Breast epithelium (tissue), 4 donors: ENCODE measurements around the gene CLRN1. TPM values are rescaled to one million over a fixed set of nuclear protein-coding genes. Genes with fewer than 3 reads are reported as not detected.

ENCODE experiments used
- DNase-seq, 2 donors: peaks; one replicate each; pipeline ENCODE4 v3.0.0-alpha.2; 2019; ENCODE audit warnings: low spot score in 2 of 2
- H3K27ac ChIP-seq, 2 donors: fragments of 200-600 bp; sonication (generic) in 1 of 2; one replicate each; pipeline ENCODE4 v1.5.1; 2016 to 2019; ENCODE audit warnings: mild to moderate bottlenecking in 1 of 2
- H3K27me3 ChIP-seq, 2 donors: fragments of 200-600 bp; sonication (generic) in 1 of 2; one replicate each; pipeline versions ENCODE4 v1.5.1 to v1.6.0; 2017 to 2019; ENCODE audit warnings: control low read depth in 1 of 2, mild to moderate bottlenecking in 1 of 2
- H3K36me3 ChIP-seq: fragments of 200-600 bp; one replicate; pipeline ENCODE4 v1.5.1; 2019
- H3K4me1 ChIP-seq, 2 donors: fragments of 200-600 bp; sonication (generic); one replicate each; pipeline ENCODE4 v1.5.1; 2016 to 2019; ENCODE audit warnings: control low read depth in 1 of 2
- H3K4me3 ChIP-seq, 3 donors: fragments of 200-600 bp; sonication (generic); 1 replicate in 2 of 3; 2 replicates in 1 of 3; pipeline ENCODE4 v1.5.1; 2016 to 2019; ENCODE audit warnings: mild to moderate bottlenecking in 3 of 3, moderate library complexity in 2 of 3
- H3K9me3 ChIP-seq, 2 donors: fragments of 200-600 bp; sonication (generic) in 1 of 2; one replicate each; pipeline ENCODE4 v1.5.1; 2016 to 2019; ENCODE audit warnings: control low read depth in 1 of 2
- POLR2A ChIP-seq: fragments of 450-650 bp; IDR thresholded peaks from one replicate; pipeline ENCODE4 v1.6.1; 2016; ENCODE audit warnings: antibody characterized with exemption, mild to moderate bottlenecking, moderate library complexity
- POLR2AphosphoS5 ChIP-seq, 3 donors: sonication (generic); formaldehyde crosslinking; IDR thresholded peaks; one replicate each; pipeline ENCODE4 v1.6.1; 2017; ENCODE audit warnings: antibody characterized with exemption in 3 of 3
- intact Hi-C: fragments of 100-400 bp; cut with DNase I; formaldehyde crosslinking; loops from one replicate; pipeline ENCODE4 v1.15.1; 2023; ENCODE audit warnings: low total_unique reads
- total RNA-seq, 3 donors: library from RNA; depleted of rRNA; stranded (reverse); fragments of >200 nt; gene quantifications; one replicate each; pipeline ENCODE4 v1.1.0, GENCODE V29; 2016
- TF ChIP-seq, protein P1 (sequence below), 3 donors: fragments of 450-650 bp; IDR thresholded peaks; one replicate each; pipeline ENCODE4 v1.5.1; 2016 to 2017; ENCODE audit warnings: antibody characterized with exemption in 3 of 3, mild to moderate bottlenecking in 3 of 3, moderate library complexity in 3 of 3

Gene CLRN1
- total RNA-seq, 3 donors from 2014 or later, result not detected

DNA sequence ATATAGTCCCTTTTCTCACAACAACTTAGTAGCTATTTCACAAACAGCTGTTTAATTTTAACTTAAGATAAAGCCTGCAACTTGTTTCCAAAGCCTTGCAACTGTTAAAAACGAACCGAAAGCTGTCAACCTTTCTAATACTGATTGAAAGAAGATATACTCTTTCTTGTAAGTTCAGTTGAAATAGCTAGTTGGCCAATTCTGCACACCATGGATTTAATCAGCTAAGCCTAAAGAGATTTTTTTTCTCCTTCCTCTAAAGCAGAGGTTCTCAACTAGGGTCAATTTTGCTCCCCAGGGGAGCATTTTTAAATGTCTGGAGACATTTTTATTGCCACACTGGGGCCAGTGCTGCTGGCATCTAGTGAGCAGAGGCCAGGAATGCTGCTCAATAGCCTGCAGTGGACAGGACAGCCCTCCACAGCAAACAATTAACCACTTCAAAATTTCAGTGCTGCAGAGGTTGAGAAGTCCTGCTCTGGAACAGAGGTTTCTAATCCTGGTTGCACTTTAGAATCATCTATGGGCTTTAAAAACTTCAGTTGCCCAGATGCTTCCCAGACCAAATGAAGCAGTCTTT is 93.4 kb downstream of the CLRN1 start:
- Histone ChIP-seq H3K9me3 (no peaks in the 10 kb centered on the region), H3K4me3 (no peak overlapping the region), H3K27ac (no peak overlapping the region), H3K27me3 (no peaks in the 10 kb centered on the region), H3K36me3 (no peaks in the 10 kb centered on the region), H3K4me1 (no peaks in the 10 kb centered on the region)
- intact Hi-C loops, result no loop called here
- no peak for DNase-seq
- TF ChIP-seq, protein P1, sequence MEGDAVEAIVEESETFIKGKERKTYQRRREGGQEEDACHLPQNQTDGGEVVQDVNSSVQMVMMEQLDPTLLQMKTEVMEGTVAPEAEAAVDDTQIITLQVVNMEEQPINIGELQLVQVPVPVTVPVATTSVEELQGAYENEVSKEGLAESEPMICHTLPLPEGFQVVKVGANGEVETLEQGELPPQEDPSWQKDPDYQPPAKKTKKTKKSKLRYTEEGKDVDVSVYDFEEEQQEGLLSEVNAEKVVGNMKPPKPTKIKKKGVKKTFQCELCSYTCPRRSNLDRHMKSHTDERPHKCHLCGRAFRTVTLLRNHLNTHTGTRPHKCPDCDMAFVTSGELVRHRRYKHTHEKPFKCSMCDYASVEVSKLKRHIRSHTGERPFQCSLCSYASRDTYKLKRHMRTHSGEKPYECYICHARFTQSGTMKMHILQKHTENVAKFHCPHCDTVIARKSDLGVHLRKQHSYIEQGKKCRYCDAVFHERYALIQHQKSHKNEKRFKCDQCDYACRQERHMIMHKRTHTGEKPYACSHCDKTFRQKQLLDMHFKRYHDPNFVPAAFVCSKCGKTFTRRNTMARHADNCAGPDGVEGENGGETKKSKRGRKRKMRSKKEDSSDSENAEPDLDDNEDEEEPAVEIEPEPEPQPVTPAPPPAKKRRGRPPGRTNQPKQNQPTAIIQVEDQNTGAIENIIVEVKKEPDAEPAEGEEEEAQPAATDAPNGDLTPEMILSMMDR (IDR thresholded peaks at IDR 0.05), result no peak
- TF ChIP-seq POLR2A (no peak), POLR2AphosphoS5 (IDR thresholded peaks at IDR 0.05) (no peak)

DNA sequence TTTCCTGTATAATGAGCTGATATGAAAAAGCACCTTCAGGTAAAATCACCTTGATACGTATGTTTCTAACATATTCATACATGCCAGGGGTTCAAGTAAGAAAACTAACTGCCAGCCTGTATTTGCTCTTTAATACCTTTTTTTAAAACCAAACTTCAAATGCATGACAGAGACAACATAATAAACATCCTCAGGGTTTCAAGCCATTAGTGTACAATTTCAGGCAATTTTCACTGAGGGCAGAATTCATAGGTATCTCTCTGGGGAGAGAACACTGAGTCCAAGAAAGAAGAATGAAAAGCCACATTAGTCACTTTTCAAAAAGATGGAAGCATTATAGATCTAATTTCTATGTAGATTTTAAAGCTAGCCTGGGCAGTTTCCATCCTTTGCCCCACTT is 94.2 kb downstream of the CLRN1 start:
- H3K27me3 ChIP-seq, result no peaks in the 10 kb centered on the region
- DNase-seq, result no peak
- TF ChIP-seq POLR2AphosphoS5 (IDR thresholded peaks at IDR 0.05), result no peak
- TF ChIP-seq POLR2A, result no peak
- TF ChIP-seq, protein P1 (IDR thresholded peaks at IDR 0.05), result no peak
- no peaks in the 10 kb centered on the region for H3K9me3 ChIP-seq
- H3K4me1 ChIP-seq, result no peaks in the 10 kb centered on the region
- no peaks in the 10 kb centered on the region for H3K36me3 ChIP-seq
- H3K27ac ChIP-seq, result no peak overlapping the region
- intact Hi-C loops, result no loop called here
- no peak overlapping the region for H3K4me3 ChIP-seq

GRCh38 chr3:150877303-150877702 is 95.2 kb downstream of the CLRN1 start:
- intact Hi-C loops, result no loop called here
- H3K4me3 ChIP-seq, result no peak overlapping the region
- no peaks in the 10 kb centered on the region for H3K4me1 ChIP-seq
- H3K27me3 ChIP-seq, result no peaks in the 10 kb centered on the region
- no peak for TF ChIP-seq POLR2AphosphoS5 (IDR thresholded peaks at IDR 0.05)
- TF ChIP-seq, protein P1 (IDR thresholded peaks at IDR 0.05), result no peak
- no peak for TF ChIP-seq POLR2A
- H3K9me3 ChIP-seq, result no peaks in the 10 kb centered on the region
- no peak for DNase-seq
- no peak overlapping the region for H3K27ac ChIP-seq
- no peaks in the 10 kb centered on the region for H3K36me3 ChIP-seq

GRCh38 chr3:150876611-150877265 is 95.8 kb downstream of the CLRN1 start:
- Histone ChIP-seq H3K4me3 (no peak overlapping the region), H3K36me3 (no peaks in the 10 kb centered on the region), H3K4me1 (no peaks in the 10 kb centered on the region), H3K9me3 (no peaks in the 10 kb centered on the region), H3K27me3 (no peaks in the 10 kb centered on the region), H3K27ac (no peak overlapping the region)
- TF ChIP-seq POLR2AphosphoS5 (IDR thresholded peaks at IDR 0.05) (no peak), POLR2A (no peak)
- TF ChIP-seq, protein P1 (IDR thresholded peaks at IDR 0.05), result no peak
- no peak for DNase-seq
- intact Hi-C loops, result no loop called here

Other genes starting within 250 kb of the CLRN1 start
- 10 to 100 TPM; 37.4 to 40.3 (median 39.1) TPM for gene SIAH2, start 209.6 kb downstream of the CLRN1 start, total RNA-seq
- gene MINDY4B, start 67.3 kb downstream of the CLRN1 start, total RNA-seq, result not detected
- 1 to 10 TPM in 2 of 3 donors, under 1 TPM in 1; 0.48 to 1.6 (median 1.6) TPM for gene MED12L, start 112.9 kb upstream of the CLRN1 start, total RNA-seq
- 1 to 10 TPM in 2 of 3 donors, under 1 TPM in 1; 0.48 to 7.2 (median 1.8) TPM for gene GPR171, start 230.5 kb upstream of the CLRN1 start, total RNA-seq